Endothelial cell of umbilical vein (primary cell): ENCODE results near the gene PTPRT. TPM values are rescaled to one million over a fixed set of nuclear protein-coding genes. Genes with fewer than 3 reads are reported as not detected.
"Not testable (repeated sequence)": the region's sequence is repeated elsewhere in the genome, so short reads cannot be mapped to it uniquely, and the experiment has no call there.

Experiments
- BruUV-seq: library from RNA; stranded (reverse); fragments of 400-500 nt; replicated peaks from 2 replicates; lab custom pipeline; 2021; lab: Mats Ljungman, UMichigan
- CTCF ChIA-PET: fragments of 300-600, 350-600 bp; sonication (Branson Sonifier 250); formaldehyde crosslinking; loops from one replicate; lab custom pipeline; 2021; ENCODE audit warnings: antibody characterized with exemption, inconsistent platforms; lab: Charles Lee
- POLR2A ChIA-PET: fragments of 300-600, 350-600 bp; sonication (Branson Sonifier 250); formaldehyde crosslinking; loops from one replicate; lab custom pipeline; 2021; ENCODE audit warnings: antibody characterized with exemption, inconsistent platforms; lab: Charles Lee
- DNase-seq: peaks from one replicate; pipeline ENCODE4 v3.0.0-alpha.2; 2011; ENCODE audit warnings: low read depth, low spot score
- FAIRE-seq: peaks from 2 replicates; lab custom pipeline; 2011; peaks lifted over from hg19 to GRCh38; lab: Jason Lieb, UNC
- H2AFZ ChIP-seq: 2 replicates; pipeline ENCODE4 v1.6.0; 2012; ENCODE audit warnings: low read depth, low read length, control low read depth, inconsistent platforms
- H3K27ac ChIP-seq: 2 replicates; pipeline ENCODE4 v1.5.1; 2011; ENCODE audit warnings: low read depth, mild to moderate bottlenecking, control low read depth, low read length, moderate library complexity; ENCODE audit not compliant: insufficient read depth
- H3K27me3 ChIP-seq, 2 experiments: 2 replicates each; pipeline versions ENCODE4 v1.6.0 to v1.6.1; 2011; ENCODE audit warnings: low read length in 2 of 2, mixed read lengths in 1 of 2; ENCODE audit not compliant: control insufficient read depth in 2 of 2, insufficient read depth in 2 of 2
- H3K36me3 ChIP-seq, 2 experiments: 2 replicates in 1 of 2; 3 replicates in 1 of 2; pipeline ENCODE4 v1.5.1; 2011; ENCODE audit warnings: low read length in 2 of 2, mild to moderate bottlenecking in 1 of 2, moderate library complexity in 1 of 2; ENCODE audit not compliant: control insufficient read depth in 2 of 2, insufficient read depth in 2 of 2; ENCODE audit errors: extremely low read depth in 1 of 2
- H3K4me1 ChIP-seq: 3 replicates; pipeline ENCODE4 v1.5.1; 2011; ENCODE audit warnings: mild to moderate bottlenecking, low read length; ENCODE audit not compliant: control insufficient read depth, insufficient read depth; ENCODE audit errors: extremely low read depth
- H3K4me2 ChIP-seq: 2 replicates; pipeline ENCODE4 v1.6.1; 2011; ENCODE audit warnings: low read length, control low read depth, mixed read lengths; ENCODE audit not compliant: insufficient read depth
- H3K4me3 ChIP-seq, 3 experiments: fragments of 200-600 bp in 1 of 3; sonication (generic), shearing (Covaris generic) in 1 of 3; replicated peaks in 1 of 3; 2 replicates each; pipeline ENCODE4 v1.5.1; 2011 to 2016; ENCODE audit warnings: control low read depth in 3 of 3, low read length in 3 of 3, mild to moderate bottlenecking in 2 of 3, inconsistent platforms in 1 of 3, low read depth in 1 of 3, moderate library complexity in 1 of 3; ENCODE audit not compliant: insufficient read depth in 1 of 3
- H3K79me2 ChIP-seq: 2 replicates; pipeline ENCODE4 v1.6.0; 2012; ENCODE audit warnings: low read length, inconsistent platforms; ENCODE audit not compliant: control insufficient read depth, insufficient read depth
- H3K9ac ChIP-seq: replicated peaks from 2 replicates; pipeline ENCODE3; 2011; ENCODE audit warnings: low read length, control low read depth; ENCODE audit not compliant: insufficient read depth; ENCODE audit errors: extremely low read depth
- H3K9me1 ChIP-seq: replicated peaks from 3 replicates; pipeline ENCODE4 v1.6.0; 2011; ENCODE audit warnings: mild to moderate bottlenecking, low read length; ENCODE audit not compliant: control insufficient read depth, insufficient read depth; ENCODE audit errors: extremely low read depth
- H3K9me3 ChIP-seq: replicated peaks from 2 replicates; pipeline ENCODE4 v1.5.1; 2012; ENCODE audit warnings: low read length, inconsistent platforms; ENCODE audit not compliant: control insufficient read depth, insufficient read depth
- H4K20me1 ChIP-seq: replicated peaks from 2 replicates; pipeline ENCODE3; 2011; ENCODE audit warnings: mild to moderate bottlenecking, low read length; ENCODE audit not compliant: control insufficient read depth, insufficient read depth; ENCODE audit errors: extremely low read depth
- CTCF ChIP-seq, 2 donors: IDR thresholded peaks; 1 replicate in 1 of 2; 2 replicates in 1 of 2; pipeline ENCODE4 v1.5.1; 2011; ENCODE audit warnings: low read length in 2 of 2, mild to moderate bottlenecking in 2 of 2, moderate library complexity in 2 of 2, control low read depth in 1 of 2, inconsistent platforms in 1 of 2, low read depth in 1 of 2; ENCODE audit not compliant: insufficient read depth in 1 of 2; ENCODE audit errors: extremely low read depth in 1 of 2
- EZH2 ChIP-seq: IDR thresholded peaks from 2 replicates; pipeline ENCODE4 v1.6.1; 2012; ENCODE audit warnings: borderline replicate concordance, low read depth, mild to moderate bottlenecking, moderate library complexity, low read length, inconsistent platforms; ENCODE audit not compliant: severe bottlenecking
- FOS ChIP-seq: IDR thresholded peaks from 2 replicates; pipeline ENCODE4 v1.6.1; 2011; ENCODE audit warnings: mild to moderate bottlenecking, low read length, moderate library complexity, borderline replicate concordance; ENCODE audit not compliant: insufficient read depth
- GATA2 ChIP-seq: IDR thresholded peaks from 2 replicates; pipeline ENCODE4 v1.7.0; 2011; ENCODE audit warnings: low read depth, mild to moderate bottlenecking, moderate library complexity, mixed read lengths, low read length; ENCODE audit not compliant: insufficient read length, insufficient read depth
- JUN ChIP-seq: IDR thresholded peaks from 2 replicates; pipeline ENCODE4 v1.6.1; 2011; ENCODE audit warnings: borderline replicate concordance, low read depth; ENCODE audit not compliant: insufficient read length, insufficient read depth
- MYC ChIP-seq: IDR thresholded peaks from one replicate; pipeline ENCODE4 v1.6.1; 2011; ENCODE audit warnings: mild to moderate bottlenecking, low read depth, low read length
- POLR2A ChIP-seq: IDR thresholded peaks from 2 replicates; pipeline ENCODE4 v1.6.1; 2012; ENCODE audit warnings: low read depth, mild to moderate bottlenecking, control low read depth, low read length
- POLR2AphosphoS5 ChIP-seq: IDR thresholded peaks from 2 replicates; pipeline ENCODE4 v1.6.1; 2012; ENCODE audit warnings: low read depth, mild to moderate bottlenecking, control low read depth, low read length, moderate library complexity; ENCODE audit not compliant: insufficient read depth
- dilution Hi-C: fragments of 300-500 bp; cut with MboI; formaldehyde crosslinking; loops from one replicate; pipeline ENCODE4 v1.15.0; 2019; ENCODE audit warnings: low sequenced_read_pairs; ENCODE audit not compliant: extremely low pct_ligation_motif_present
- intact Hi-C: fragments of 100-400 bp; cut with micrococcal nuclease; formaldehyde crosslinking; loops from one replicate; pipeline ENCODE4 v1.10.0; 2022
- polyA plus RNA-seq, 4 experiments: library from polyadenylated mRNA; depleted of rRNA in 3 of 4; stranded (reverse) in 3 of 4; unstranded in 1 of 4; fragments of >200 nt; gene quantifications; 2 replicates each; pipeline versions ENCODE4 v1.2.1 to v1.2.3, GENCODE V29; 2011 to 2012; ENCODE audit warnings: missing spikeins in 1 of 4
- total RNA-seq: library from RNA; stranded (reverse); gene quantifications from 2 replicates; pipeline ENCODE4 v1.2.3, GENCODE V29; 2021
- TF ChIP-seq, protein P1 (sequence below): IDR thresholded peaks from 2 replicates; pipeline ENCODE4 v1.6.1; 2011; ENCODE audit not compliant: insufficient read depth, insufficient read length

PTPRT gene
- total and polyA plus RNA-seq, 2 donors (not counting 3 experiments of a cell fraction or from before 2014, with no cell fraction given): not detected

DNA sequence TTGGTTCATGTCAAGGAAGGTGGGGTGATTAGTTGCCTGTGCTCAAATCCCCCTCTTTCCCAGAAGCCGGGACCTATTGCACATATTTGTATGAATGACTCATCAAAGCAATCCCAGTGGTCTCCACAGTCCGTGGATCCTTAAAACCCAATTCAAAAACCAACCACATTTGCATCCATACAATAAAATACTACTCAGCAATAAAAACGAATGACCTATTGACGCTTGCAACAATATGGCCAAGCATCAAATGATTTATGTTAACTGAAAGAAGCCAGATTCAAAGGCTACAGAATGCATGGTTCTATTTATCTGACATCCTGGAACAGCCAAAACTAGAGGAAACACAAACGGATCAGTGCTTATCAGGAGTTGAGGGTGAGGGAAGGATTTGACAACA is 275.4 kb downstream of the PTPRT start:
- intact Hi-C loops (no loop called here), dilution Hi-C loops (no loop called here)
- no peaks in the 10 kb centered on the region for H4K20me1 ChIP-seq
- no peaks in the 10 kb centered on the region for H3K27me3 ChIP-seq
- no TSS peak for BruUV-seq
- TF ChIP-seq EZH2 (no peak), CTCF (IDR thresholded peaks at IDR 0.05; ENCODE audit: extremely low read depth in 1 of 2, insufficient read depth in 1 of 2, low read depth in 1 of 2, low read length in 2 of 2) (no peak), MYC (no peak), FOS (no peak), JUN (no peak), GATA2 (no peak), POLR2A (no peak), POLR2AphosphoS5 (no peak)
- TF ChIP-seq, protein P1, sequence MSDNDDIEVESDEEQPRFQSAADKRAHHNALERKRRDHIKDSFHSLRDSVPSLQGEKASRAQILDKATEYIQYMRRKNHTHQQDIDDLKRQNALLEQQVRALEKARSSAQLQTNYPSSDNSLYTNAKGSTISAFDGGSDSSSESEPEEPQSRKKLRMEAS: no peak
- peaks cover 6% of the 10 kb centered on the region for H3K9me3 ChIP-seq
- no peak overlapping the region for H3K9ac ChIP-seq
- H3K27ac ChIP-seq: no peak overlapping the region
- no peak overlapping the region for H3K4me3 ChIP-seq
- H2AFZ ChIP-seq: no peak overlapping the region
- CTCF ChIA-PET: no interaction called here
- DNase-seq (no peak), FAIRE-seq (no peak)
- no peaks in the 10 kb centered on the region for H3K9me1 ChIP-seq
- no peak overlapping the region for H3K4me2 ChIP-seq
- POLR2A ChIA-PET: no interaction called here
- H3K79me2 ChIP-seq: no peaks in the 10 kb centered on the region
- no peaks in the 10 kb centered on the region for H3K4me1 ChIP-seq
- H3K36me3 ChIP-seq: no peaks in the 10 kb centered on the region

GRCh38 chr20:42910808-42911207 is 278.9 kb downstream of the PTPRT start:
- H3K27me3 ChIP-seq, intact Hi-C loops, H3K4me1 ChIP-seq, H3K4me3 ChIP-seq, H3K9ac ChIP-seq, H3K36me3 ChIP-seq, H3K4me2 ChIP-seq, FAIRE-seq, H3K9me3 ChIP-seq, H3K79me2 ChIP-seq, H3K9me1 ChIP-seq, H4K20me1 ChIP-seq, H3K27ac ChIP-seq, CTCF ChIA-PET, H2AFZ ChIP-seq, dilution Hi-C loops, DNase-seq, BruUV-seq, POLR2A ChIA-PET: not testable (repeated sequence)
